ENCODE data around the gene CNPY1. TPM values are rescaled to one million over a fixed set of nuclear protein-coding genes. Genes with fewer than 3 reads are reported as not detected.

Gene CNPY1
- total and polyA plus RNA-seq, 9 of the 15 experiments (the other 6 are each of a cell fraction or from before 2014, with no cell fraction given): not detected

- TF ChIP-seq USF1 (CRISPR knock-in tag; IDR thresholded peaks at IDR 0.05) (no peak), CGGBP1 (CRISPR knock-in tag; IDR thresholded peaks at IDR 0.05) (no peak), HNRNPLL (IDR thresholded peaks at IDR 0.05; ENCODE audit: low read depth, low read length, poor library complexity, severe bottlenecking) (no peak), EWSR1 (IDR thresholded peaks at IDR 0.05; ENCODE audit: borderline replicate concordance, low read depth, partially characterized antibody) (no peak), ZC3H8 (IDR thresholded peaks at IDR 0.05) (no peak)
Measured at GRCh38 chr7:155493744-155494538, 52.4 kb downstream of the CNPY1 start (continued).

- DNase-seq (ENCODE audit: extremely low read depth in 1 of 4, low spot score in 3 of 4) (no peak), ATAC-seq (no peak), FAIRE-seq (no peak)
- Histone ChIP-seq H3K4me1 (replicated peaks in 1 of 2; ENCODE audit: control insufficient read depth in 2 of 2, insufficient read depth in 2 of 2, low read length in 2 of 2) (peaks cover 0 to 16% of the 10 kb centered on the region in 2 experiments; a peak in 1 of 5 replicates), H3K9ac (ENCODE audit: insufficient read depth in 1 of 2, low read depth in 2 of 2, low read length in 2 of 2) (no peak overlapping the region), H3K36me3 (ENCODE audit: control insufficient read depth, insufficient read depth, low read length) (no peaks in the 10 kb centered on the region), H2AFZ (ENCODE audit: low read depth, low read length) (no peak overlapping the region), H3K79me2 (ENCODE audit: control insufficient read depth, insufficient read depth, low read length) (no peaks in the 10 kb centered on the region), H3K9me3 (replicated peaks; ENCODE audit: control insufficient read depth, insufficient read depth, low read depth, low read length) (no peaks in the 10 kb centered on the region), H3K27ac (ENCODE audit: extremely low read depth, low read depth, low read length) (no peak overlapping the region), H4K20me1 (replicated peaks; ENCODE audit: control insufficient read depth, insufficient read depth, low read length) (peaks cover 13% of the 10 kb centered on the region; the same call in 1 of the 2 replicates), H3K4me2 (ENCODE audit: insufficient read depth, low read length) (no peak overlapping the region), H3K27me3 (ENCODE audit: control insufficient read depth in 2 of 2, insufficient read depth in 2 of 2, low read length in 2 of 2) (peaks cover 88 to 92% of the 10 kb centered on the region in 2 experiments), H3K4me3 (no peak overlapping the region), H3K9me1 (ENCODE audit: control insufficient read depth, insufficient read depth, low read length) (no peaks in the 10 kb centered on the region)
- in situ Hi-C loops (cut with MboI) (no loop called here), intact Hi-C loops (cut with micrococcal nuclease) (no loop called here)
- BruUV-seq (replicated peaks): no TSS peak
- POLR2A ChIA-PET: interaction anchor here (0.6 to 1.2 kb wide), 2 partner anchors 11 to 65 kb away, joined by 3 to 4 read pairs; no protein-coding TSS in a partner anchor
- TF ChIP-seq LEF1 (IDR thresholded peaks at IDR 0.05) (no peak), CREB3L1 (IDR thresholded peaks at IDR 0.05; ENCODE audit: borderline replicate concordance, low read depth) (no peak), KDM2B (CRISPR knock-in tag; IDR thresholded peaks at IDR 0.05) (no peak), HMG20B (CRISPR knock-in tag; IDR thresholded peaks at IDR 0.05) (no peak), MTF1 (CRISPR knock-in tag; IDR thresholded peaks at IDR 0.05; ENCODE audit: borderline replicate concordance) (no peak), NFATC3 (IDR thresholded peaks at IDR 0.05) (no peak)
- CTCF ChIA-PET (ENCODE audit: low intra/inter-chr PET ratio): no interaction called here
- 7% methylated on average over 10 of the region's 11 CpGs for WGBS (ENCODE audit: insufficient coverage, low coverage, missing lambda C conversion rate)
Measured at GRCh38 chr7:155491812-155492211, 54.5 kb downstream of the CNPY1 start.

All from K562 (cell line).